Measurements from ENCODE around the gene CD14.
"Not testable (repeated sequence)": the region's sequence is repeated elsewhere in the genome, so short reads cannot be mapped to it uniquely, and the experiment has no call there.

The CD14 gene

DNA sequence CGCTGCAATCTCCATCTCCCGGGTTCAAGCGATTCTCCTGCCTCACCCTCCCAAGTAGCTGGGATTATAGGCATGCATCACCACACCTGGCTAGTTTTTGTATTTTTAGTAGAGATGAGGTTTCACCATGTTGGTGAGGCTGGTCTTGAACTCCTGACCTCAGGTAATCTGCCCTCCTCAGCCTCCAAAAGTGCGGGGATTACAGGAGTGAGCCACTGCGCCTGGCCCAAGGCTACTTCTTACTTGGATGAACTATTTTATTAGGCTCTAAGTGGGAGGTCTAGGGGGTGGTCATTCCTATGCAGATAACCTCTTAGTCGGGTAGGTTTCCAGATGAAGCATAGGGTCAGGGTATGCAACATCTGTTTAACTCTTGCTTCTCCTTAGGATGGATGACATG lies 27.4 kb upstream of the CD14 start:
- not testable (repeated sequence) for H3K4me1 ChIP-seq (ENCODE audit: control insufficient read depth, insufficient read depth, low read length); H3K4me3 ChIP-seq (ENCODE audit: low read length); H3K27me3 ChIP-seq (ENCODE audit: control insufficient read depth, insufficient read depth, low read length); H3K9me3 ChIP-seq (ENCODE audit: control insufficient read depth, low read length); H3K9ac ChIP-seq (ENCODE audit: low read length)
- H3K36me3 ChIP-seq (ENCODE audit: control insufficient read depth, insufficient read depth, low read length): peaks cover 11% of the 10 kb centered on the region

DNA sequence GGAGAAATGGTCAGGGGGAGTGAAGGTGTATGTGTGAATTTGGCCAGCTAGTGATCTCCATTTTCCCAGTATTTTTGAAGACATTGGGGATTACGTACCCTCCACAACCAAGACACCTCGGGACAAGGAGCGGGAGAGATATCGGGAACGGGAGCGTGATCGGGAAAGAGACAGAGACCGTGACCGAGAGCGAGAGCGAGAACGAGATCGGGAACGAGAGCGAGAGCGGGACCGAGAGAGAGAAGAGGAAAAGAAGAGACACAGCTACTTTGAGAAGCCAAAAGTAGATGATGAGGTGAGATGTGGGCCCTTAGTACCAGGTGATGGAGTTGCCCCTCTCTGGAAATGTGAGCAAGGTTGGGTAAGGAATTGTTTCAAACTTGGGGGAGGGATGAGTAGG lies 25.9 kb upstream of the CD14 start:
- no peaks in the 10 kb centered on the region for H3K9me3 ChIP-seq (ENCODE audit: control insufficient read depth, low read length)
- no peaks in the 10 kb centered on the region for H3K4me1 ChIP-seq (ENCODE audit: control insufficient read depth, insufficient read depth, low read length)
- H3K27me3 ChIP-seq (ENCODE audit: control insufficient read depth, insufficient read depth, low read length): no peaks in the 10 kb centered on the region
- peaks cover 13% of the 10 kb centered on the region for H3K36me3 ChIP-seq (ENCODE audit: control insufficient read depth, insufficient read depth, low read length)
- H3K9ac ChIP-seq (ENCODE audit: low read length): no peak overlapping the region
- H3K4me3 ChIP-seq (ENCODE audit: low read length): no peak overlapping the region

DNA sequence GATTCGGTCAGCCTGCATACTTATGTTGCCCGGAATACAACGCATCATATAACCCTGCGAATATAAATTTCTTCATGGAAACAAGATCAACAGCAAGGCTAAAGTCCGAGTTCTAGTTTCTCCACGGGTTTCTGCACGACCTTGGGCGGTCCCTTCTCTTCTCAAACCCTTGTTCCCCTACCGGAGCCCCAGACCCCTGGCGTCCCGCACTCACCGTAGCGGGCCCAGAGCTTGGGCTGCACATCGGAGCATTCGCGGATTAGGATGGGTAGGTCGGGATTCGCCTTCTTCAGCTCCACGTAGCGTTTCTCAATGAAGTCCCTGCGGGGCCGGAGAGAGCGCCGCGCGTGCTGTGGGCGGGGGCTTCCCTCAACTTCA lies 14.1 kb upstream of the CD14 start:
- Histone ChIP-seq H3K4me3 (ENCODE audit: low read length) (peak overlapping the region; percentile 74), H3K36me3 (ENCODE audit: control insufficient read depth, insufficient read depth, low read length) (no peaks in the 10 kb centered on the region), H3K9ac (ENCODE audit: low read length) (peak overlapping the region; percentile 85), H3K27me3 (ENCODE audit: control insufficient read depth, insufficient read depth, low read length) (no peaks in the 10 kb centered on the region), H3K4me1 (ENCODE audit: control insufficient read depth, insufficient read depth, low read length) (peaks cover 6% of the 10 kb centered on the region), H3K9me3 (ENCODE audit: control insufficient read depth, low read length) (no peaks in the 10 kb centered on the region)

DNA sequence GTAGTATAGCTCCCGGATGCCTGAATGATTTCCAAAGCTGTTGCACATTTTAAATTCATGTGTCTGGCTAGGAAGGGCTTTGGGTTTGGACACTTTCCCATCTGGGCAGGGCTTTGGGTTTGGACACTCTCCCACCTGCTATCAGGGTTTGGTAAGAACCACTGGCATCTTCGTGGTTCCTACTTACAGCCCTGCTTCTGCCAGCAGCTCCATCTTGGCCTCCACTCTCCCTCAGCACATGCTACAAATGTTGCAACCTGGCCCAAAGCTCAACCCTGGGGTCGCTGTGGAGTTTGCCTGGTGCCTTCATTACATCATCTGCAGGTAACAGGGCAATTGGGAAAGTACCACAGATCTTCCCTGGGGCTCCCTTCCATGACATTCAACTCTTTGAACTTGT lies 9.7 kb upstream of the CD14 start:
- H3K9me3 ChIP-seq (ENCODE audit: control insufficient read depth, low read length): no peaks in the 10 kb centered on the region
- no peak overlapping the region for H3K9ac ChIP-seq (ENCODE audit: low read length)
- no peaks in the 10 kb centered on the region for H3K36me3 ChIP-seq (ENCODE audit: control insufficient read depth, insufficient read depth, low read length)
- H3K4me3 ChIP-seq (ENCODE audit: low read length): no peak overlapping the region
- peaks cover 12% of the 10 kb centered on the region for H3K4me1 ChIP-seq (ENCODE audit: control insufficient read depth, insufficient read depth, low read length)
- no peaks in the 10 kb centered on the region for H3K27me3 ChIP-seq (ENCODE audit: control insufficient read depth, insufficient read depth, low read length)

DNA sequence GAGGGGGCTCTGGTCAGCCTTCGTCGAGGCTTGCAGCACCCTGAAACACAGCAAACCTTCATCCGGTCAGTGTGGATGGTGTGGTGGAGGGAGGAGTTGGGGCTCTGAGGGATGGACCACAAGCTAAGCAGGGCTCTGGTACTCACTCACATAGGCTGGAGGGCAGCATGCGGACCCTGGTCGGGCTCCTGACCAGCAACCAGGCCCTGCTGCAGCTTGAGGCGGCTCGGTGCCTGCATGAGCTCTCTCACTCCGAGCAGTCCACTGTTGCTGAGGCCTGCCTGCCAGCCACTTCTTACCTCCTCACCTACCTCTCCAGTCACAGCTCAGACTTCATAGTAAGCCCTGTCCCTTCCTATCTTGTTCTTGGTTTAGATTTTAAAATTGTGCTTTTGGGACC lies 8.7 kb upstream of the CD14 start:
- Histone ChIP-seq H3K4me1 (ENCODE audit: control insufficient read depth, insufficient read depth, low read length) (peaks cover 11% of the 10 kb centered on the region), H3K4me3 (ENCODE audit: low read length) (no peak overlapping the region), H3K9ac (ENCODE audit: low read length) (no peak overlapping the region), H3K36me3 (ENCODE audit: control insufficient read depth, insufficient read depth, low read length) (no peaks in the 10 kb centered on the region), H3K27me3 (ENCODE audit: control insufficient read depth, insufficient read depth, low read length) (no peaks in the 10 kb centered on the region), H3K9me3 (ENCODE audit: control insufficient read depth, low read length) (no peaks in the 10 kb centered on the region)

DNA sequence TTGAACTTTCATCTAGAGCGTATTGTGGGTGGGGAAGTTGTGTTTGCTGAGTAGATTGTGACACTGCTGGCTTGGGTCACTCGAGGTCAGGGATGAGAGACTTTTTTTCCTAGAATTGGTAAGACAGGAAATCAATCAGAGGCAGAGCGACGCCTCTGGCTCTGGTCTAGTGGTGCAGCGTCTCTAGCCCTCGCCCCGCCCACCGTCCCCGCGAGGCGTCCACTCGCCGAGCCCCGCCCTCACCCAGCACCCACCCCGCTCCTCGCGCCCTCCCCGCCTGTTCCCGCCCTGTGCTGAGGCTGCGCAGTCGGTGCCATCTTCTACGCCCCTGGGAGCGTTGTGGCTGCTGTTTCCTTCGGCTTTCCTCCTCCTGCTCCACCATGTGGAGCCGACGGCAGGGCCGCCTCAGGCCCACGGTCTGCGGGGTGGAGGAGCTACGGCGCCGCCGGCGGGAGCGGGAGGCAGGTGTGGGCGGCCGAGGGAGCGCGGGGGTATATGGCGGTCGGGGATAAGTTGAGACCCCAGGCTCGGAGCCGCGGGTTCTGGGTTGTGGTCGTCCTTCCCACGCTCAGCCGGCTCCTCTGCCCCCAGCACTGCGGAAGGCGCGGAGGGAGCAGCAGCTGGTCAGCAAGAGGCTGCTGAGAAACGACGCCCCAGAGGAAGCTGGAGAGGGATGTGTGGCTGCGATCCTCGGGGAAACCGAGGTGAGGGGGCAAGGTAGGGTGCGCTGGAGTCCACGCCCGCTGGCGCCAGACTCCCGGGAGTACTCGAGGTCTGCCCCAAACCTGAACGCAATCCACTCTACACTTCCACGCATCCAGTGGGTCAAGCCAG lies 6.4 kb upstream of the CD14 start, which contains the start of gene TMCO6:
Gene TMCO6, plus strand, starts transcription at position 304 of the 834 bp plus-strand sequence. Its CDS starts 77 bp downstream, at position 381.
- no peaks in the 10 kb centered on the region for H3K36me3 ChIP-seq (ENCODE audit: control insufficient read depth, insufficient read depth, low read length)
- peak within 1 kb of the TSS; percentile 62 for H3K9ac ChIP-seq (ENCODE audit: low read length)
- peaks cover 6% of the 10 kb centered on the region for H3K4me1 ChIP-seq (ENCODE audit: control insufficient read depth, insufficient read depth, low read length)
- H3K4me3 ChIP-seq (ENCODE audit: low read length): no peak within 1 kb of the TSS
- H3K27me3 ChIP-seq (ENCODE audit: control insufficient read depth, insufficient read depth, low read length): no peaks in the 10 kb centered on the region
- no peaks in the 10 kb centered on the region for H3K9me3 ChIP-seq (ENCODE audit: control insufficient read depth, low read length)

DNA sequence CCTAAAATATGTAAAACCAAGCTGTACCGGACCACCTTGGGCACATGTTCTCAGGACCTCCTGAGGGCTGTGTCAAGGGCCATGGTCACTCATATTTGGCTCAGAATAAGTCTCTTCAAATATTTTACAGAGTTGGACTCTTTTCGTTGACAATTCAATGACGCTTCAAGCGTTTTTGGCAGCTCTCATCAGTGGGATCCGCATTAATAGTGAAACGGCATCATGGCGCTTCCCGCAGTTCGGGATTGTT lies 5.8 kb upstream of the CD14 start:
- not testable (repeated sequence) for H3K4me1 ChIP-seq (ENCODE audit: control insufficient read depth, insufficient read depth, low read length); H3K9me3 ChIP-seq (ENCODE audit: control insufficient read depth, low read length); H3K4me3 ChIP-seq (ENCODE audit: low read length); H3K36me3 ChIP-seq (ENCODE audit: control insufficient read depth, insufficient read depth, low read length); H3K27me3 ChIP-seq (ENCODE audit: control insufficient read depth, insufficient read depth, low read length)
- peak overlapping the region; percentile 62 for H3K9ac ChIP-seq (ENCODE audit: low read length)

DNA sequence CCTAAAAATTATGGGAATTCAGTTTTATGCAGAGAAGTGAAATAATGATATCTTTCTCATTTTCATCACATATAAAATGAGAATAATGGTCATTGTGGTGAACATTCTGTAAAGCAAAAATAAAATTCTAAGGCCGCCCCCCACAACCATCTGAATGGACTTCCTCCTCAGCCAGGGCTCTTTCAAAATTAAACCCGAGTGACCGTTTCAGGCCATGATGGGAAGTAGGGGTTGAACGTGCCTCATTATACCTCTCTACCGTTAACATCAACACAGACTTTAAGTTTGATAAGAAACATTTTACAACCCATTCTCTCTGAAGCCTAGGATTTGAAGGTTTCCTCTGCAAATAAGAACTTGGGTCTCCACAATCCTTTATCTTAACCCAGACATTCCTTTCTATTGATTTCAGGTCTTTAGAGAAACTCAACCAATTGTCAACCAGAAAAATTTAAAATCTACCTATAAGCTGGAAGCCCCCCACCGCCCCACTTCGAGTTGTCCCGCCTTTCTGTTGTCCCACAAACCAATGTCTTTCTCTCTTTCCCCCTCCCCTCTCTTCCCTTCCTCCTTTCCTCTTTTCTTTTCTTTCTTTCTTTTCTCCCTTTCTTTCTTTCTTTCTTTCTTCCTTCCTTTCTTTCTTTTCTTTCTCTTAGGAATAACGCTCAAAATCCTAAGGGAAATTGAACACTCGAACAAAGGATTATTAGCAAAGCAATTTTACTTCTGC lies 4.6 kb upstream of the CD14 start:
- Histone ChIP-seq H3K4me1 (ENCODE audit: control insufficient read depth, insufficient read depth, low read length) (peaks cover 11% of the 10 kb centered on the region), H3K36me3 (ENCODE audit: control insufficient read depth, insufficient read depth, low read length) (no peaks in the 10 kb centered on the region), H3K27me3 (ENCODE audit: control insufficient read depth, insufficient read depth, low read length) (no peaks in the 10 kb centered on the region), H3K4me3 (ENCODE audit: low read length) (no peak overlapping the region), H3K9ac (ENCODE audit: low read length) (no peak overlapping the region), H3K9me3 (ENCODE audit: control insufficient read depth, low read length) (no peaks in the 10 kb centered on the region)

DNA sequence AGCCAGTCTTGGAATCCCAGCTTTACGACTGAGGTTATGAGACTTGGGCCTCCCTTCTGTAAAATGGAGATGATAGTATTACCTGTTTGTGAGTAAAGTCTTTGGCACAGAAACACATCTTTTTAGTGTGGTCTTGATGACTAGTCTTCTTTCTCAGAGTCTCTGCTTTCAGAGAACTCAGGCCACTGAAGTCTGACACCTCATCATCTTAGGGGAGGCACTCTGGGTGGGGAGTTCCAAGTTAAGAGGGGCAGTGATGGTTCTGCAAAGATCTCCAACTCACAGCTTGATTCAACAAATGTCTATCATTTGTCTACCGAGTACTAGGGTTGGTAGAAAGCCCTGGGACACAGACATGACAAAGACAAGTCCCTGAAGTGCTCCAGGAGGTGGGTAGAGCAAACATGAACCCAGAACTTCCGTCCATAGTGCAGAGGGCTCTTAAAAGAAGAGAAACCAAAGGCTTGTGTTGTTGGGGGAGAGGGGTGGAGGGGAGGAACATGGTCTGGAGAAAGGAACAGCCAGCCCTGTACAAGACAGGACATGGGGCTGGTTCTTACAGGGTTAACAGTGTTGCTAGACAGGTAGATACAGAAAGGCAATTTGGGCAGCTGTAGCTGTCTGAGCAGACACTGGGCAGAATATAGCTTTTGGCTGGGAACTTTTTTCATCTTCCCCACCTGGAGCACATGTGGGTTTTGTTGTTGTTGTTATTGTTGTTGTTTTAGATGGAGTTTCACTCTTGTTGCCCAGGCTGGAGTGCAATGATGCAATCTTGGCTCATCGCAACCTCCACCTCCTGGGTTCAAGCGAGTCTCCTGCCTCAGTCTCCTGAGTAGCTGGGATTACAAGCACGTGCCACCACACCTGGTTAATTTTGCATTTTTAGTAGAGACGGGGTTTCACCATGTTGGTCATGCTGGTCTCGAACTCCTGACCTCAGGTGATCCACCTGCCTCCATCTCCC lies 2.6 kb upstream of the CD14 start:
- Histone ChIP-seq H3K4me1 (ENCODE audit: control insufficient read depth, insufficient read depth, low read length) (peaks cover 18% of the 10 kb centered on the region), H3K27me3 (ENCODE audit: control insufficient read depth, insufficient read depth, low read length) (no peaks in the 10 kb centered on the region), H3K9ac (ENCODE audit: low read length) (no peak overlapping the region), H3K9me3 (ENCODE audit: control insufficient read depth, low read length) (no peaks in the 10 kb centered on the region), H3K36me3 (ENCODE audit: control insufficient read depth, insufficient read depth, low read length) (no peaks in the 10 kb centered on the region), H3K4me3 (ENCODE audit: low read length) (no peak overlapping the region)

DNA sequence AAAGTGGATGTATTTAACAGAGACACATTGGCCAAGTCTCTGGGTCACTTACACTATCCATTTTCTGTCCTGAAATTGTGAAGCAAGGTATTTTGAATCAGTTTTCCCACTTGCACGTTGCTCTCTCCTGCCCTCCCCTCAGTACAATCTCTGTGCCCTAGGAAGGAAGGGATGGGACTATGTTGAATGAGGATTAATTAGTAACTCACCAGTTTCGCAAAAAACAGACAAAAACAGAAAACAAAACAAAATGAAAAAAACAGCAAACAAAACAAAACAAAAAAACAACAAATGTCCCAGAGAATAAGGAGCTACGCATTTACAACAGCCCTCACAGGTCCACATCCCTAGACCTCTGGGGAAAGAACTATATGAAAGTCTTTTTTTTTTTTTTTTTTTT lies 1.1 kb upstream of the CD14 start:
- H3K4me3 ChIP-seq (ENCODE audit: low read length): no peak overlapping the region
- H3K36me3 ChIP-seq (ENCODE audit: control insufficient read depth, insufficient read depth, low read length): no peaks in the 10 kb centered on the region
- peaks cover 12% of the 10 kb centered on the region for H3K4me1 ChIP-seq (ENCODE audit: control insufficient read depth, insufficient read depth, low read length)
- no peak overlapping the region for H3K9ac ChIP-seq (ENCODE audit: low read length)
- no peaks in the 10 kb centered on the region for H3K9me3 ChIP-seq (ENCODE audit: control insufficient read depth, low read length)
- no peaks in the 10 kb centered on the region for H3K27me3 ChIP-seq (ENCODE audit: control insufficient read depth, insufficient read depth, low read length)

DNA sequence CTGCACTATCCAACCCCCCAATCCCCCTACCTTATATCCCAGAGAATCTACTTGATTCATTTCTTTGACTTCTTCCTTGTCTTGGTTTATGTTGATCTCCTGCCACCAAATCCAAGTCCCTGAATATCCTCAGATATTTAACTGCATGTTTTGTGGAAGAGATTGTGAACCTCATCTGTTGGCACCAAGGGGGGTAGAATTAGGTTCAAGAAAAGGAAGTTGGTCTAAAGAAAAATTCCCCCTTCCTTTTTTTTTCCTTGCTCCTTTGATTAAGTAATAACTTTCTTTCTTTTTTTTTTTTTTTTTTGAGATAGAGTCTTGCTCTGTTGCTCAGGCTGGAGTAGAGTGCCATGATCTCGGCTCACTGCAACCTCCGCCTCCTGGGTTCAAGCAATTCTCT lies 526 bp upstream of the CD14 start:
- H3K9ac ChIP-seq (ENCODE audit: low read length): peak overlapping the region; percentile 62
- H3K9me3 ChIP-seq (ENCODE audit: control insufficient read depth, low read length): no peaks in the 10 kb centered on the region
- H3K36me3 ChIP-seq (ENCODE audit: control insufficient read depth, insufficient read depth, low read length): no peaks in the 10 kb centered on the region
- H3K4me1 ChIP-seq (ENCODE audit: control insufficient read depth, insufficient read depth, low read length): peaks cover 12% of the 10 kb centered on the region
- no peak overlapping the region for H3K4me3 ChIP-seq (ENCODE audit: low read length)
- H3K27me3 ChIP-seq (ENCODE audit: control insufficient read depth, insufficient read depth, low read length): no peaks in the 10 kb centered on the region

Data from mucosa of stomach (tissue), 1 donor.